Umbilical cord (tissue), 2 donors: ENCODE results near the gene UCK1. TPM values are rescaled to one million over a fixed set of nuclear protein-coding genes. Genes with fewer than 3 reads are reported as not detected.

Experiments used
- DNase-seq: peaks from one replicate; pipeline ENCODE4 v3.0.0-alpha.2; 2015; ENCODE audit warnings: low spot score
- total RNA-seq: library from RNA; depleted of rRNA; stranded (reverse); fragments of >200 nt; gene quantifications from one replicate; pipeline ENCODE4 v1.2.3, GENCODE V29; 2014; ENCODE audit warnings: low replicate concordance; ENCODE audit not compliant: insufficient read depth

Gene UCK1
- total RNA-seq, 1 donor from 2014 or later: 14.7 TPM

DNA sequence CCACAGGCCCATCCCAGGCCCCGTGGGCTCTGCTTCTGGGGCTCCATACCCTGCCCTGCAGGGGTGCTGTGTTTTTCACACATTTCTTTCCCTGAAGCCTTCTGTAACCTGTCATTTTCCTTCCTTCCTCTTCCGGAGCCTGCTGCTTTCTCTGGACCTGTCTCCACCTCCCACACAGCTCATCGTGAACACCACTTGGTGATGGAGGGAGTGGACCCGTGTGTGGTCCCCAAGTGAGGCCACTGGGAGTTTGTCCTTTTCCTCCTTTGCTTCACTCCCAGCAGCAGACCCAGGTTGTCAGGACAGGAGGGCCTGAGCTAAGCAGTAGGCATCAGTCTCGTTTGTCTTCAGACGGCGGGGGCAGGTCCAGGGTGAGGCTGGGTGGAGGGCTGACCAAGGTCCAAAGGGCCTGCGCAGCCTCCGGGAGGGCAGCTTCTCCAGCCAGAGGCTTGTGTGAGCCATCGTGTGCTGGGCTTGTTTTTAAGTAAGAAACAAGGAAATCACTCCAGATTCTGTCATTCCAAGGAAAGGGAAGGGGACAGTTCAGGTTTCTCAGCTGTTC is 34.1 kb downstream of the UCK1 start:
- DNase-seq: no peak

- DNase-seq: no peak
Observed at GRCh38 chr9:131495785-131496184, 35.3 kb downstream of the UCK1 start.

- no peak for DNase-seq
Observed at GRCh38 chr9:131494296-131494870, 36.7 kb downstream of the UCK1 start.

- DNase-seq: no peak
Observed at GRCh38 chr9:131492070-131492469, 39.0 kb downstream of the UCK1 start.

DNA sequence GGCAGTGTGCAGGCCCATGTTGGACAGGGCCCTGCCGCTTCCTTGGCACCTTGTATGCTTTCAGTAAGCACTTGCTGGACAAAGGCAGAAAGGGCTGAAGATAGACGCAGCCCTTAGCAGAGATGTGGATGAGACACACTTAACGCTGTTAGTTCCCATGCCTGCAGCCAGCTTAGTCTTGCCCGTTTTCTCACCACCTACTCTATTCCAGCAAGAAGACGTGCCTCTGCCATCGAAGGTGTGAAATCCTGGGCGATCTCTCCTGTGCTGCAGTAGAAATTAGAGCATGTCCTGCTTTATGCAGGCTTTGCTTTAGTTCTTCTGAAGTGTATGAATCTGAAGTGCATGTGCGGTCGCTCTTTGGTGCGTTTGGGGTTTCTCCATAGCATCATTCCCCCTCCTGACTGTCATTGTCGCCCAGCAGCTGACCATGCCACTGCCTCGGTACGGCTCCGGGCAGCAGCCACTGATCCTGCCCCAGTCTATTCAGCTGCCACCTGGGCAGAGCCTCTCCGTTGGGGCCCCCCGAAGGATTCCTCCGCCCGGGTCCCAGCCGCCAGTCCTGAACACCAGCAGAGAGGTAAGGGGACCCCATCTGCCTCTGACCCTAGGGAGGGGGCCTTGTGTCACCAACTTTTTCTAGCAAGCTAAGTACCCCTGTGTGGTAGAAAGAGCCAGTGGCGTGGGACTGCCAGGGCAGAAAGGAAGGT is 39.9 kb downstream of the UCK1 start:
- DNase-seq: no peak

- peak; percentile 21 for DNase-seq
Observed at GRCh38 chr9:131490514-131490913, 40.5 kb downstream of the UCK1 start.

- no peak for DNase-seq
Observed at GRCh38 chr9:131487621-131488031, 43.4 kb downstream of the UCK1 start.

DNA sequence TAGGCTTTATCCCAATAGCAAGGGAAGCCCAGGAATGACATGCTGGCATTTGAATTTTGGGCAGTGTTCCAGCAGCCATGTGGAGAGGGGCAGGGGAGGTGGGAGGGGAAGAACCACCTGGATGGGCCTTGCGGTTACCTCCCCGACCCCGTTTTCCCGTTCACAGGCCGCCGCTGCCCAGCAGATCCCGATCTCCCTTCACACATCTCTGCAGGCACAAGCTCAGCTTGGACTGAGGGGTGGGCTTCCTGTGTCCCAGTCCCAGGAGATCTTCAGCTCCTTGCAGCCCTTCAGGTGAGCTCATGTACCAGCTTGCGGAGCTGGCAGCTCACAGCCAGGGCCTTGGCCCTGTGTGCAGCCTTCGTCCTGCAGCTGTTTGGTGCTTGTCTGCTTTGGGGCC is 44.1 kb downstream of the UCK1 start:
- DNase-seq: no peak

DNA sequence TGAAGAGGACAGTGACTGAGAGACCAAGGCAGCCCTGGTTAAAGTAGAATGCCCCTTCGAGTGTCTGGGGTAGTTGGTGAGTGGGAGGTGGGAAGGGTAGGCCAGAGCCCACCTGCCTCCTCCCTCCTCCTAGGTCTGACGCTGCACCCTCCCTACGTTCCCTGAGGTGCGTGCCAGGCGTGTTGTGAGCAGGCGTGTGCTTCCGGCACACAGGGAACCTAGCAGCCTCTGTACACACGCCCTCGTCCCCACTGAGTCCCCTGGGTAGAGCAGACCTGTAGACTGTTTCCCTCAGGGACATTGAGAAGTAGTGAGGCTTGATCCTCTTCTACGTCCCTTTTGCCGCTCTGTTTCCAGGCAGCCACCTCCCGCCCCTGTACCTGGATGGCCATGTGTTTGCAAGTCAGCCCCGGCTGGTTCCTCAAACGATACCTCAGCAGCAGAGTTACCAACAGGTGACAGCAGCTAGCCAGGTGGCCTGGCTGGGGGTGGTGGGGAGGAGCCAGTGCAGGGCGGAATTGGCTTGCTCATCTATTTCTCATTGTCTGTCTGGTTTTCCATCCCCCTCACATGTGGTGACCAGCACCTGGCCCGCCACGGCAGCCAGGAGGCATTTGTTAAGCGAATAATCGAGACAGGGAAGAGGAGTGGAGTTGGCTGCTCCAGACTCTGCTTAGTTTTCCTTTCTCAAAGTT is 45.2 kb downstream of the UCK1 start:
- DNase-seq: no peak

DNA sequence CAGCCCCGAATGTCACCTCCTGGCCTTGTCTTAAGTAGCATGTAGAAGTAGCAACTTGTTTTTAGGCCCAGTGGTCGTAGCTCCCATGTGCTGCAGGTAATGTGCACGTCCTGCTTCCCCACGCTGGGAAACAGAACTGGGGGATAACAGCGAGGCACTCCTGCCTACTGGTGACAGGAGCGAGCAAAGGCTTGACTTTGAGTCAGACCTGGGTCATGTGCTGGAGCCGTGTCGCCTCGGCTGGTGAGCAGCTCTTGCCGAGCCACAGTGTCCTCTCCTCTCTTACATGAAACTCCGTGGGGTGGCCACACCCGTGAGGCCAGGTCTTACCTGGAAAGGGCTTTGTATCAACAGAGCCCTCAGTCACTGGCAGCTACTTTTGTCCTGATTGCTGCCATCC is 45.9 kb downstream of the UCK1 start:
- DNase-seq: no peak

- no peak for DNase-seq
Observed at GRCh38 chr9:131484560-131485185, 46.4 kb downstream of the UCK1 start.

DNA sequence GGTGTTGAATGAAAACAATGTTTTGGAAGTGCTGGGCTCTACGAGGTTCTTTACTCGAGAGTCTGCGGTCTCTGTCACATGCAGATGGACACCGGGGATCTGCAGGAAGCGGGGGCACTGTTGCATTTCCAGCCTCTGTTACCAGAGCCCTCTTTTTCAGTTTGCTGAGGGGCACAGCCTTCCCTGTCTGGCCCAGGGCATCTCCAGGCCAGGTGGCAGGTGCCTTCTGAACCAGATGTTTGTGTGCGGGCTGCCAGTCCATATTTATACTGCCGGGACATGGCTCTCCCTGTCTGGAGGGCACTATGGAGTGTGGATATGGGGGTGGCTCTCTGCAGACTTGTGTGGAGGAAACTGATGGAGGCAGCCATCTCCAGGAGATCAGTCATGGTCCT is 47.0 kb downstream of the UCK1 start:
- no peak for DNase-seq

- no peak for DNase-seq
Observed at GRCh38 chr9:131483319-131484050, 47.6 kb downstream of the UCK1 start.

- no peak for DNase-seq
Observed at GRCh38 chr9:131482343-131483006, 48.6 kb downstream of the UCK1 start.

GRCh38 chr9:131481441-131482342 is 49.4 kb downstream of the UCK1 start:
- DNase-seq: peak; percentile 84

DNA sequence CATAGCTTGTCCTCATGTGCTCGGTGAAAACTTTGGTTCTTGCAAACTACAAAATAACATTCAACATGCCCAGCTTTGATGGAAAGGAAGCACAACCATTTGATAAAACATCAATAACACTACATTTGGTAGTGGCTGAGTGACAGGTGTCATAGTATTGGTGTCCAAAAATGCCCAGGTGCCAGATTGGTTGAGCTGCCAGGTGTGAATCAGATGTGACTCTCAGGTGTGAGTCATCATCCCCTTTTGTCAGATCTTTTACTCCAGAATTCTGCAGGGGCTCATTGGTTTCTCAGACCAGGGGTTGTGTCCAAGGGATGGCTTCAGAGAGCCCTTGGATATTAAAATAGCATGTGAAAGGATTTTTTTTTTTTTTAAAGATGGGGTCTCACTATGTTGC is 50.8 kb downstream of the UCK1 start:
- no peak for DNase-seq

DNA sequence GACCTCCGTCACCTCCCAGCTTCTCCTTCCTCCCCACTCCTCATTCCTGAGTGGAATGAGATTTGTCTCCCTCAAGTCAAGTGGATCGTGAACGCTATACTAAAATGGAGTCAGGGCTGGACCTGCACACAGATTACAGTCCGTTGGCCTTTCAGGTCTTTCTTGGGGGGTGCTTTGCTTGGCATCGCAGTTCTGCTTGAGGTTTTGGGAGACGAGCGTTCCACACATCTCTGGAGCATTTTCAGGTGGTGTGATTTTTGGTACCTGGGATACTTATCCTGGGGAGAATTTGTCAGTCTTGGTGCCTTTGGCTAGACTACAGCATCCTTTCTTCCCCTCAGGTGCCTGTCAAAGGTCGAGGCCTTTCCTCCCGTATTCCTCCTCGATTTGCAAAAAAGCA is 52.2 kb downstream of the UCK1 start:
- no peak for DNase-seq

- DNase-seq: peak; percentile 17
Observed at GRCh38 chr9:131478421-131478868, 52.6 kb downstream of the UCK1 start.

- no peak for DNase-seq
Observed at GRCh38 chr9:131477816-131478419, 53.1 kb downstream of the UCK1 start.
